MCF 10A (cell line): ENCODE data around the gene CHST15. TPM values are rescaled to one million over a fixed set of nuclear protein-coding genes. Genes with fewer than 3 reads are reported as not detected.

ENCODE experiments used
- BruUV-seq: library from RNA; stranded (reverse); fragments of 400-500 nt; replicated peaks from 2 replicates; lab custom pipeline; 2021; lab: Mats Ljungman, UMichigan
- CTCF ChIA-PET: fragments of 300-600 bp; sonication (Branson Sonifier 250); formaldehyde crosslinking; extraction: SDS; loops from one replicate; lab custom pipeline; 2021; ENCODE audit warnings: antibody characterized with exemption, inconsistent platforms; lab: Yijun Ruan, JAX
- POLR2A ChIA-PET: fragments of 300-600, 350-650 bp; sonication (Branson Sonifier 250); formaldehyde crosslinking; extraction: SDS; loops from one replicate; lab custom pipeline; 2020; ENCODE audit warnings: antibody characterized with exemption, inconsistent platforms; lab: Yijun Ruan, JAX
- DNase-seq: peaks from one replicate; pipeline ENCODE4 v3.0.0-alpha.2; 2018; ENCODE audit not compliant: unreplicated experiment
- H3K27ac Mint-ChIP-seq: one replicate; pipeline ENCODE4 v1.8.0; 2022; ENCODE audit warnings: mild to moderate bottlenecking, low read depth, mixed read lengths; ENCODE audit not compliant: unreplicated experiment
- H3K27me3 Mint-ChIP-seq: one replicate; pipeline ENCODE4 v1.8.0; 2022; ENCODE audit warnings: mixed read lengths; ENCODE audit not compliant: insufficient read depth, unreplicated experiment
- H3K36me3 Mint-ChIP-seq: one replicate; pipeline ENCODE4 v1.8.0; 2022; ENCODE audit warnings: mild to moderate bottlenecking, moderate library complexity, mixed read lengths; ENCODE audit not compliant: insufficient read depth, unreplicated experiment
- H3K4me1 Mint-ChIP-seq: one replicate; pipeline ENCODE4 v1.8.0; 2022; ENCODE audit warnings: mixed read lengths; ENCODE audit not compliant: insufficient read depth, unreplicated experiment
- H3K4me3 Mint-ChIP-seq: one replicate; pipeline ENCODE4 v1.8.0; 2022; ENCODE audit warnings: mild to moderate bottlenecking, moderate library complexity, mixed read lengths; ENCODE audit not compliant: unreplicated experiment
- H3K9me3 Mint-ChIP-seq: one replicate; pipeline ENCODE4 v1.8.0; 2022; ENCODE audit warnings: mixed read lengths; ENCODE audit not compliant: unreplicated experiment
- intact Hi-C: fragments of 100-400 bp; cut with micrococcal nuclease; formaldehyde crosslinking; loops from 2 replicates; pipeline ENCODE4 v1.14.1; 2022
- total RNA-seq: library from RNA; stranded (reverse); gene quantifications from 2 replicates; pipeline ENCODE4 v1.2.3, GENCODE V29; 2022
- TF ChIP-seq, protein P1 (sequence below): fragments of 200-600 bp; IDR thresholded peaks from one replicate; pipeline ENCODE4 v1.8.0; 2022; ENCODE audit warnings: antibody characterized with exemption, mild to moderate bottlenecking; ENCODE audit not compliant: unreplicated experiment

The CHST15 gene
- total RNA-seq, 1 experiment from 2014 or later, result 32.8 TPM

DNA sequence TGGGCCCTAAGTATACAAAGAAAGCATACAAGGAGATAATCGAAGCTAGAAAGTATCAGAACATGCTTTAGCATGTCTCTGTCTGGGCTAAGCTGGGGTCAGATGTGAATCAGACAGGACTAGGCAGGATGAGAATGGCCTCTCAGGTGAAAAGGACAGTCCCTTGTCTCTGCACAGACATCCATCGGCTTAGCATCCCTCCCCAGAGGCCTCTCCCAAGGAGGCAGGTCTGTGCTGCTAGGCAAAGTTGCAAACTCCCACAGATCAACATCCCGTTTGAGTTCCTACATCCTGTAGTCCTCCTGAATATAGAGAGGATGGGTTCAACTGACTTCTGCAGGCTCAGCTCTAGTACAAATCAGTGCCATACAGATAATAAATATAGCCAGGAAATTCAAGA is 24.5 kb downstream of the CHST15 start:
- Mint-ChIP-seq H3K9me3 (no peaks in the 10 kb centered on the region), H3K36me3 (peaks cover 6% of the 10 kb centered on the region), H3K27me3 (no peaks in the 10 kb centered on the region), H3K4me3 (no peak overlapping the region), H3K27ac (peak overlapping the region; percentile 75), H3K4me1 (peaks cover 27% of the 10 kb centered on the region)
- TF ChIP-seq, protein P1, sequence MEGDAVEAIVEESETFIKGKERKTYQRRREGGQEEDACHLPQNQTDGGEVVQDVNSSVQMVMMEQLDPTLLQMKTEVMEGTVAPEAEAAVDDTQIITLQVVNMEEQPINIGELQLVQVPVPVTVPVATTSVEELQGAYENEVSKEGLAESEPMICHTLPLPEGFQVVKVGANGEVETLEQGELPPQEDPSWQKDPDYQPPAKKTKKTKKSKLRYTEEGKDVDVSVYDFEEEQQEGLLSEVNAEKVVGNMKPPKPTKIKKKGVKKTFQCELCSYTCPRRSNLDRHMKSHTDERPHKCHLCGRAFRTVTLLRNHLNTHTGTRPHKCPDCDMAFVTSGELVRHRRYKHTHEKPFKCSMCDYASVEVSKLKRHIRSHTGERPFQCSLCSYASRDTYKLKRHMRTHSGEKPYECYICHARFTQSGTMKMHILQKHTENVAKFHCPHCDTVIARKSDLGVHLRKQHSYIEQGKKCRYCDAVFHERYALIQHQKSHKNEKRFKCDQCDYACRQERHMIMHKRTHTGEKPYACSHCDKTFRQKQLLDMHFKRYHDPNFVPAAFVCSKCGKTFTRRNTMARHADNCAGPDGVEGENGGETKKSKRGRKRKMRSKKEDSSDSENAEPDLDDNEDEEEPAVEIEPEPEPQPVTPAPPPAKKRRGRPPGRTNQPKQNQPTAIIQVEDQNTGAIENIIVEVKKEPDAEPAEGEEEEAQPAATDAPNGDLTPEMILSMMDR, result no peak
- intact Hi-C loops, result no loop called here
- POLR2A ChIA-PET, result interaction anchor here (0.7 to 1.2 kb wide), 3 partner anchors 37 to 529 kb away, joined by 3 to 9 read pairs (median 3); no protein-coding TSS in a partner anchor
- CTCF ChIA-PET, result interaction anchor here (1.1 to 2.1 kb wide), 3 partner anchors 8 to 321 kb away, joined by 4 to 8 read pairs (median 4); no protein-coding TSS in a partner anchor
- no peak for DNase-seq
- BruUV-seq, result no TSS peak

DNA sequence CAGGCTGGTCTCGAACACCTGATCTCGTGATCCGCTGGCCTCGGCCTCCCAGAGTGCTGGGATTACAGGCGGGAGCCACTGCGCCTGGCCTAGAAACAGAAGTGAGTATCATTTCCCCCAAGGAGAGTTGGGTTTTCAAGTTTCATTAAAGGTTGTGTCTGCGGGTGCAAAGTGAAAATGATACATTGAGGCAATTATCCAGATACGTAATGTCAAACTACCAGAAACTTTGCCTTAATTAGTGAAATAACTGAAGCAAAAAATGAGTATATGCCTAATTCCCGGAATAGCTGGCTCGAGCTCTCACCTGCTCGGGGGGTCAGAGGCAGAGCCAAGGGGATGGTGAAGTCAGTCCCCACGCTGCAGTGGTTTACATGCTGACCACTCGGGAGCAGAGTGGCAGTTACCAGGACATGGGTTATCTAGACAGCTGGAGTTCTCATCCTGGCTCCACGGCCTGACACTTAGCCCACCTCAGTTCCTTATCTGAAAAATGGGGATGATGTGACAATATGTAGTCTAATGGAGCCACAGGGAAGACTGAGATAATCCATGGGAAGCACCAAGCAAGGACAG is 25.5 kb downstream of the CHST15 start:
- peaks cover 6% of the 10 kb centered on the region for H3K36me3 Mint-ChIP-seq
- ChIA-PET CTCF (interaction anchor here (0.5 to 2.1 kb wide), 5 partner anchors 9 to 1447 kb away, joined by 3 to 5 read pairs (median 4); no protein-coding TSS in a partner anchor), POLR2A (interaction anchor here (1.1 kb wide), 1 partner anchor 38 kb away, joined by 3 read pairs; no protein-coding TSS in a partner anchor)
- H3K9me3 Mint-ChIP-seq, result no peaks in the 10 kb centered on the region
- no peak overlapping the region for H3K4me3 Mint-ChIP-seq
- TF ChIP-seq, protein P1, result no peak
- H3K27me3 Mint-ChIP-seq, result no peaks in the 10 kb centered on the region
- no peak for DNase-seq
- intact Hi-C loops, result no loop called here
- H3K27ac Mint-ChIP-seq, result no peak overlapping the region
- peaks cover 34% of the 10 kb centered on the region for H3K4me1 Mint-ChIP-seq
- no TSS peak for BruUV-seq

DNA sequence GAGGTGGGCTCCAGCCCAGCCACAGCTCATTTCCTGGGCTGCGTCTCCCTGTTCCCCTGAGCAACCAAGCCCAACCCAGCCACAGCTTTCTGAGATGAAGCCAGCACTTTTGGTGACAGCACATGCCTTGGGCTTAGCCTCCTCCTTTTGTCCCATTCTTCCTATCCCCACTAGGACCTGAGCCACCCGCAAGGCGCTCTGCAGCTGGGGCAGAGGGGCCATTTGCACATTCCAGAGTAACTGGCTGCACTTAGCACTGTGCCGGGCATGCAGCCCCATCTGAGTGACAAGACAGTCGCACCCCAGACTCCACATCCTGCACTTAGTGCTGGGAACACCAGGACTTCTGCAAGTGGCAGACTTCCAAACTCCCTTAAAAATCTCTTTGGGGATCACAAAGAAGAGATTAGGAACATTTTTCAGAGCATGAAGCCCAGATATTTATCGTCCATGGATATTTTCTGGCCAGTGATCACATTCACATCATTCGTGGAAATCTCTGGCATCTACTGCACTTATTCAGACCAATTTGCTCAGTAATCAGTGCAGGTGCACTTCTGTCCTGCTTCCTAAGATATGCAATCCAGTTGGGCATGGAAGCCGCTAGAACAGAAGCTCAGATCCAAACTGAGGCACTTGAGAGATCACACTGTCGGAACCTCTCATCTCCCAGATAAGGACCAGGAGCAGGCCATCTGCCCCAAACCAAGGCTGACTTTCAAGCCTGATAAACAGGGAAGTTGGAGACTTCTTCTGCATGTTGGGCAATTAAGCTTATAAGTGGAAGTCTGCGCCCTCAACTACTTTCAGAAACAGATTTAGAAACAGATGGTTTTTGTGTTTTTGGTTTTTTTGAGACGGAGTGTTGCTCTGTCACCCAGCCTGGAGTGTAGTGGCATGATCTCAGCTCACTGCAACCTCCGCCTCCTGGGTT is 26.4 kb downstream of the CHST15 start:
- TF ChIP-seq, protein P1, result no peak
- H3K27ac Mint-ChIP-seq, result no peak overlapping the region
- ChIA-PET POLR2A (interaction anchor here (1.1 to 1.3 kb wide), 3 partner anchors 23 to 86 kb away, joined by 3 read pairs; no protein-coding TSS in a partner anchor), CTCF (interaction anchor here (0.7 to 2.1 kb wide), 4 partner anchors 51 to 322 kb away, joined by 3 to 5 read pairs (median 4); no protein-coding TSS in a partner anchor)
- peaks cover 6% of the 10 kb centered on the region for H3K36me3 Mint-ChIP-seq
- no peak for DNase-seq
- intact Hi-C loops, result no loop called here
- no peaks in the 10 kb centered on the region for H3K9me3 Mint-ChIP-seq
- no peak overlapping the region for H3K4me3 Mint-ChIP-seq
- peaks cover 34% of the 10 kb centered on the region for H3K4me1 Mint-ChIP-seq
- no peaks in the 10 kb centered on the region for H3K27me3 Mint-ChIP-seq
- no TSS peak for BruUV-seq
